ENCODE results near the gene BLTP2. TPM values are rescaled to one million over a fixed set of nuclear protein-coding genes. Genes with fewer than 3 reads are reported as not detected.
A peak's percentile ranks its signal among the peaks of the same experiment; 100 is the strongest.
"Not testable (repeated sequence)": the region's sequence is repeated elsewhere in the genome, so short reads cannot be mapped to it uniquely, and the experiment has no call there.

BLTP2 gene
- total RNA-seq, 2 experiments from 2014 or later = 174 to 180 TPM

DNA sequence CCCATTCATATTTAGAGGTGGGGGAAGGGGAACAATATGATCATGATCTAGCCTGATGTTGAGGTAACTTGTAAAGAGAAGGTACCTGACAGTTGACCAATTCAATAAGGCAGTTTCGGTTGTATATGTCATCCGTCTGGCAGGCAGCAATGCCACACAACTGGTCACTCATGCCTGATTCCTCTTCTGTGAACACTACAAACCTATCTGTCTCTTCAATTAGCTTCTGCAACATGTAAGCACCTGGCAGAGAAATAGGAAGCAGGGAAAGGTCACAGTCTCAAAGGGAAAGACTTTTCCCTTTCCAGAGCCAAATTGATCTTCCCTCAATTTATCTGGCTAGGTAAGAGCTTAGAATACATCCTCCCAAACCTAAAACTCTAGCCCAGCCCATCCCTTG is 20.8 kb downstream of the BLTP2 start:
- DNase-seq = no peak
- Mint-ChIP-seq H3K27ac (no peak overlapping the region), H3K27me3 (no peaks in the 10 kb centered on the region), H3K4me1 (peaks cover 2% of the 10 kb centered on the region), H3K4me3 (no peak overlapping the region), H3K9me3 (no peaks in the 10 kb centered on the region), H3K36me3 (peaks cover 24% of the 10 kb centered on the region)

DNA sequence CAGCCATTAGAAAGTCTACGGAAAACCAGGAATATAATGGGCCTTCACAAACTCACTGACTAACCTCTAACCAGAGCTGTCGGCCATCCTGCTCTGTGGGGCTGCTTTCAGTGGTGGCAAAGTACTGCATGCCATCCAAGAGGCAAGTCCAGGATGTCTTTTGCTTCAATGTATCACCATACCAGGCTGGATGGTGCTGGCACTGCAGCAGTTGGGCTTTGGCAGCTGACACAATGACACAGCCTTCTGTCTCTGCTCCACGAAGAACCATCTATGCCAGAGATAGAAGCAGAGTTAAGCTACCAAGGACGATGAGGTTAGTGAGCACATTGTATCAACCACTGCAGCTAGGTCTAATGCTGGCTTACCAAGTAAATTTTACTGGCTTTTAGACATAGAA is 21.3 kb downstream of the BLTP2 start:
- H3K27ac Mint-ChIP-seq = no peak overlapping the region
- peaks cover 27% of the 10 kb centered on the region for H3K36me3 Mint-ChIP-seq
- H3K27me3 Mint-ChIP-seq = no peaks in the 10 kb centered on the region
- no peaks in the 10 kb centered on the region for H3K9me3 Mint-ChIP-seq
- no peak for DNase-seq
- no peak overlapping the region for H3K4me3 Mint-ChIP-seq
- peaks cover 2% of the 10 kb centered on the region for H3K4me1 Mint-ChIP-seq

DNA sequence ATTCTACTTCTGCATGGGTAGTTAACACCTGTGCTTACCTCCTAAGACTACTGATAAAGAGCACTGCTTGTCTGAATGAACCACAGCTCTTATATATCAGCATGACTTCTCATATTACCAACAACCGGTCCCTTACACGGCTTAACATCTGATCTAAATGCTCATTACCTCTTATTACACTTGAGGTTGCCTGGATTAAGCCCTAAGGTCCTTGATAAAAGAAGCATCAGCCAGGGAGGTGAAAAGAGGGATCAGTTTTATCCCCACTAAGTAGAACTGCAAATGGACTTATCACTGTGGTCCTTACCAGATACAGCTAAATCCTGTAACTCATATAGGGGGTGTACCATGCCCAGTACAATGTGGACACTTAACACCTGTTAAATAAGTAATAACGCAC is 22.8 kb downstream of the BLTP2 start:
- H3K36me3 Mint-ChIP-seq = peaks cover 27% of the 10 kb centered on the region
- no peaks in the 10 kb centered on the region for H3K9me3 Mint-ChIP-seq
- no peak overlapping the region for H3K4me3 Mint-ChIP-seq
- H3K27ac Mint-ChIP-seq = no peak overlapping the region
- peaks cover 2% of the 10 kb centered on the region for H3K4me1 Mint-ChIP-seq
- H3K27me3 Mint-ChIP-seq = no peaks in the 10 kb centered on the region
- no peak for DNase-seq

DNA sequence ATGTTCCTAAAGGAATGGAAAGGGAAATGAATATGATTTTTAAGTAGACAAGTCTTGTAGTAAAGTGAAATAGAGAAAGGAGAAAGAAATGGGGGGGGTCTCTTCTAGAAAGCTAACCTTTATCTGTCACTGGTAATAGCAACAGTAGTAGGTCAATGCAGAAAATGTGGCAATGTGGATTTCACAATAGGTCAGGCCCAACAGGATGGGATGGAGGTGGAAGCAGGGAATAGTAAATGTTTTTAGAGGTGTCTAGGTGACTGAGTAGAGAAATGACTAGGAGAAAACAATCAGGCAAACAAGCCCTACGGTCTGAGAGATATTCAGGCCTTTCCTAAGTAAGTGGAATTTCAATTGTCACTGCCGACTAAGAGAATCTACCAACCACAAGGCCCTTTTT is 24.9 kb downstream of the BLTP2 start:
- no peaks in the 10 kb centered on the region for H3K9me3 Mint-ChIP-seq
- no peak for DNase-seq
- H3K36me3 Mint-ChIP-seq = peaks cover 26% of the 10 kb centered on the region
- H3K27ac Mint-ChIP-seq = no peak overlapping the region
- H3K4me3 Mint-ChIP-seq = no peak overlapping the region
- H3K27me3 Mint-ChIP-seq = no peaks in the 10 kb centered on the region
- H3K4me1 Mint-ChIP-seq = no peaks in the 10 kb centered on the region

DNA sequence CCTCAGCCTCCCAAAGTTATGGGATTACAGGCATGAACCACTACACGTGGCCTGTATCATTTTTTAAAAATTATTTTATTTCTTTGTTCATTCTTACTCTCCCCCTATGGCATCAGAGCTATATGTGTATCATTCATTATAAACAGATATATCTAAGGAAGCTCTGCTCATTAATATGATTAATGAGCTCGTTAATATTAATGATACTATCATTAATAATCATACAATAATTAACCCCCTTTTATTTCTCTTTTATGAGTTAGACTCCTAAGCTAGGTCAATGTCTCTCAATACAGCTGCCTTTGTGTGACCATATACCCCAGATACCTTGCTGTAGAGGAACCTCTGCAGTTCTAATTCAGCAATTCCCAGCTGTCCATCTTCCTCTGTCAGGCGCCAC is 26.5 kb downstream of the BLTP2 start:
- H3K27ac Mint-ChIP-seq = peak overlapping the region; percentile 31
- no peak for DNase-seq
- no peaks in the 10 kb centered on the region for H3K27me3 Mint-ChIP-seq
- H3K4me3 Mint-ChIP-seq = no peak overlapping the region
- H3K9me3 Mint-ChIP-seq = no peaks in the 10 kb centered on the region
- no peaks in the 10 kb centered on the region for H3K4me1 Mint-ChIP-seq
- H3K36me3 Mint-ChIP-seq = peaks cover 28% of the 10 kb centered on the region

DNA sequence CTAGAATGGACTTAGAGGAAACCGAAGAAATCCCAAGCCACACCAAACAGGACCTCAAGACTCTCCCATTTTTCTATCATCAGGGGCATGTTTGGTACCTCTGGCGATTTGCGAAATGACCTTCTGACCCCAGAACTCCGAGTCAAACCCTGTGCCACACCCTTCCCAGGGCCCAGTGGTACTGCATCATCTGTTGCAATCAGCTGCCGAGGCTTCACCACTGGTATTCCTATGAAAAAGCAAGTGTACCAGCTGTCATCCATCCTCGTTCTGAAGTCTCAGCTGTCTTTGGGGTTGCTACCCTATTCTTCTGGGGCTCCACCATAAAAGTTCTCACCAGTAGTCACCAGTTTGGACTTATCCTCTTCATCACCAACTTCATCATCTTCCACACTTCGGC is 28.7 kb downstream of the BLTP2 start:
- DNase-seq = no peak
- no peak overlapping the region for H3K27ac Mint-ChIP-seq
- no peaks in the 10 kb centered on the region for H3K27me3 Mint-ChIP-seq
- no peaks in the 10 kb centered on the region for H3K4me1 Mint-ChIP-seq
- H3K4me3 Mint-ChIP-seq = no peak overlapping the region
- no peaks in the 10 kb centered on the region for H3K9me3 Mint-ChIP-seq
- peaks cover 23% of the 10 kb centered on the region for H3K36me3 Mint-ChIP-seq

DNA sequence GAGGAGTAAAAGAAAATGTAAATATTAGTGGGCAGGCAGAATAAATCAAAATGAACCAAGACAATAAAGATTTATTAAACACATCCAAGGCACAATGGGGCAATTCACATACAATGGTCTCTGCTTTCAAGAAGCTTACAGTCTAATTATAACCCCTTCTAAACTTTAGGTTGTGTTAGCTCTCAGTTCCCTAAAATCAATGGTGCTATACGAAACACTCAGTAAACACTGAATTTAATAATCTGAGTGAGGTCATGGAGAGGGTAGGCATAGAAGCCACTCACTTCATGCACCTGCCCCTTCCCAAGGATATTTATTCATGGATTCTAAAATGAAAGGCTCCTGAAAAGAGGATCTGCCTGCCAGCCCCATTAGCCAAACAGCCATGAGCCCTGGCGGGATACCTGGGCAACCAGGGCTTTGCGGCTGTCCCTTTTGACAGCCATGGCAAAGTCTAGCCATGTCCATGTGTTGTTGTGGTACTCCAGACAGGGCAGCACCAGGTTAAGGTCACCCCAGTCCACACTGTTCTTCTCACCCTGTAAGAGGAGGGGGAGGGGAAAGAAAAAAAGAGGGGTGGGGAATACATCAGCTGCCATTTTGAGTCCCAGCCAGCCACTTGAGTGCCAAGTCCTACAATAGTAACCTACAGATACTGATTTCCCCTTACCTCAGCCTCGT is 29.6 kb downstream of the BLTP2 start:
- no peaks in the 10 kb centered on the region for H3K9me3 Mint-ChIP-seq
- H3K27ac Mint-ChIP-seq = no peak overlapping the region
- H3K4me3 Mint-ChIP-seq = no peak overlapping the region
- no peaks in the 10 kb centered on the region for H3K4me1 Mint-ChIP-seq
- no peak for DNase-seq
- peaks cover 23% of the 10 kb centered on the region for H3K36me3 Mint-ChIP-seq
- H3K27me3 Mint-ChIP-seq = no peaks in the 10 kb centered on the region

DNA sequence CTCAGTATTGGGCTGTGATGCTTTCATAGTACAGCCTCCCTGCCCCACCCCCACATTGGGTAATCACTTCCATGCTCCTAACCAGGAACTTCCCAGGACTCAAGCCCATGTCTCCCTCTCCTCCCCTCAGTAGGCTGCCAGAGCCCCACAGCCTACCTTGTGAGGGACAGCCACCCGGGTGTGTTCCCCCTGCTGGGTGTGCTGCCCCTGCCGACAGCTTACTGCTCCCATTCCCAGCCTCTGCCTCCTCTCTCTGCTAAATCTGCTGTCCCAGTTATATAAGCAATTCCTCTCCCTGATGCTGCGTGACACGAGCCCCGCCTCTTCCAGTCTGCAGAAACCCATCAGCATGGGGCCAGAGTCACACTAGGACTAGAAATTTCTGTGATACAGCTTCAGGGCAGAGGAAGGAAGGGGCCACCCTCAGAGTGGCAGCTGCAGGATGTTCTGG is 31.0 kb downstream of the BLTP2 start, which contains the start of gene RSKR:
TSS of gene RSKR (minus strand) at position 255 of the 451 bp plus-strand sequence. CDS start at position 231, 24 bp downstream.
- Mint-ChIP-seq H3K4me3 (no peak within 1 kb of the TSS), H3K27ac (no peak within 1 kb of the TSS), H3K36me3 (peaks cover 19% of the 10 kb centered on the region), H3K4me1 (no peaks in the 10 kb centered on the region), H3K9me3 (no peaks in the 10 kb centered on the region), H3K27me3 (no peaks in the 10 kb centered on the region)
- no peak for DNase-seq

DNA sequence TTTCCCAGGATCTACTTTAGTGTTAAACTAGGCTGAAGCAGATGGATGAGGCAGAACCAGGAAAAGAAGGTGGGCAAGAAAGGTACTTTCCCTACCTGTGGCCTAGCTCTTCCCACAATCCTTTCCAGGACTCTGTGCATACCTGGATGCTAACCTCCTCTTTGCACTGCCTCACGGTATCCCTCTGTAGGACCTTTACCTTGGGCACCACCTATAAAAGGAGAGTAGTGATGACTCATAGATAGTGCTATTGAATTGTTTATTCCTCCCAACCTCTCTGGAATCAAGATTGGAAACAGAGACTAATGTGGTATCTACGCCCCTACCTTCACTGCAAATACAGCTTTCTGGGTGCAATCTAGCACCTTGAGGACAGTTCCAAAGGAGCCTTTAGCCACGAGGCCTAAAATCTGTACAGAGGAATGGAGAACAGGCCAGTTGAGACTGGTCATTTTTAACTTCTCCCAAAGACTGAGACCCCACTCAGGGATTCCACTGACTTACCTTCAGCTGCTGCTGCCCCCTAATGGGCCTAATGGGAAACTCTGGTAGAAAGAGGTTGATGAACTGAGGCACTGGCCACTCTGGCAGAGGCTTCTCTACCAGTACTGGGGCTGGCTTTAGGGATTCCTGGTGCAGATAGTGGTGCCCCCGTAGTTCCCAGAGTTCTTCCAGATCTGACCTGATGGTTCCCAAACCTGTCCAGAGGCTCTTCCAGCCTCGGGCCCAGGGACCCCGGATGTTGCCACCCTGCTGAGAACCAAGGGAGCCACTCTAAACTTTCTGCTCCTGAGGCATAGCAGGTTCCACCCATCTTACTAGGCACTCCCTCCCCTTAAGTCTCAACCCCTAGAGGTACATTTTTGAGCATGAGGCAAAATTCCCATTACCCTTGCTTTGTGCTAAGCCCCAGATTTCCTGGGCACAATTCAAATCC is 31.8 kb downstream of the BLTP2 start:
- Mint-ChIP-seq H3K4me3 (no peak overlapping the region), H3K4me1 (no peaks in the 10 kb centered on the region), H3K36me3 (peaks cover 16% of the 10 kb centered on the region), H3K27me3 (no peaks in the 10 kb centered on the region), H3K9me3 (no peaks in the 10 kb centered on the region), H3K27ac (no peak overlapping the region)
- DNase-seq = peak; percentile 13

DNA sequence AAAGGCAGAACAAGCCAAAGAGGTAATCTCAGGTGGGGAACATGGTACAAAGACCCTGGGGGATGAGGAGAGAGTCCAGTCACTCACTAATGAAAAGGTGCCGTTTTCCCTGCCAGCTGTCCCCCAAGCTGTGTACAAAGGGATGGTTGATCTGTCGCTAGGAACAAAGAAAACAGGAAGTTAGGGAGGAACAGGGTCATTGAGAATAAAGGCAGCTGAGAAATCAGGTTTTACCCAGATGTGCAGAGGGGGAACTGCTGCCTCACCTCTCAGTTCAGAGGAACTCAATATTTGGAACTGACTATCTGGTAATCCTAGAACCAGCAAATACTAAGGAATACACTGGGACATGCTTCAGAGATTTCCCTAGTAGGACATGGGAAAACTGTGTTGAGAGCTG is 32.4 kb downstream of the BLTP2 start:
- DNase-seq = no peak
- H3K27ac Mint-ChIP-seq = no peak overlapping the region
- H3K36me3 Mint-ChIP-seq = peaks cover 16% of the 10 kb centered on the region

DNA sequence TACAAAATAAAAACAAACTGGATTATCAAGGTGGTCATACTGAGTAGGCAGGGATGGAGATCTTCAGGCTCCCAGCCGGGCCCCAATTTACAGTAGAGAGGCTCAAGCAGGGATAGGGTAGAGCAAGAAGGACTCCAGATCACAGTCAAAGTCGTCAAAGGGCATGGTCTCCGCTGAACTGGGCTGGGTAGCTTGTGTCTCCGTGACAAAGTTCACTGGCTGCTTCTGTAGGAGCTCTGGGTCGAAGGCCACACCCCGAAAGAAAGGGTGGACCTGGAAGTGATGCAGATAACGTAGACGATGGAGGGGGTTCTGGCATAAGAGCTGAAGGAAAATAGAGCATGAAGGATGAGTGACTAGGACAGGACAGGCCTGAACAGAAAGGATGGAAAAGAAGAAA is 34.6 kb downstream of the BLTP2 start:
- H3K4me3 Mint-ChIP-seq = no peak overlapping the region
- no peaks in the 10 kb centered on the region for H3K27me3 Mint-ChIP-seq
- H3K36me3 Mint-ChIP-seq = peaks cover 13% of the 10 kb centered on the region
- no peak overlapping the region for H3K27ac Mint-ChIP-seq
- no peaks in the 10 kb centered on the region for H3K4me1 Mint-ChIP-seq
- DNase-seq = no peak
- no peaks in the 10 kb centered on the region for H3K9me3 Mint-ChIP-seq

More for the DNA sequence above, 32.4 kb downstream of the BLTP2 start:
- Mint-ChIP-seq H3K27me3 (no peaks in the 10 kb centered on the region), H3K4me3 (no peak overlapping the region), H3K4me1 (no peaks in the 10 kb centered on the region), H3K9me3 (no peaks in the 10 kb centered on the region)

DNA sequence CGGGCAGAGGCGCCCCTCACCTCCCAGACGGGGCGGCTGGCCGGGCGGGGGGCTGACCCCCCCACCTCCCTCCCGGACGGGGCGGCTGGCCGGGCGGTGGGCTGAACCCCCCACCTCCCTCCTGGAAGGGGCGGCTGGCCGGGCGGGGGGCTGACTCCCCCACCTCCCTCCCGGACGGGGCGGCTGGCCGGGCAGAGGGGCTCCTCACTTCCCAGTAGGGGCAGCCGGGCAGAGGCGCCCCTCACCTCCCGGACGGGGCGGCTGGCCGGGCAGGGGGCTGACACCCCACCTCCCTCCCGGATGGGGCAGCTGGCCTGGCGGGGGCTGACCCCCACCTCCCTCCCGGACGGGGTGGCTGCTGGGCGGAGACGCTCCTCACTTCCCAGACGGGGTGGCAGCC is 40.9 kb downstream of the BLTP2 start:
- not testable (repeated sequence) for H3K4me3 Mint-ChIP-seq, H3K27ac Mint-ChIP-seq, H3K27me3 Mint-ChIP-seq, H3K36me3 Mint-ChIP-seq, DNase-seq, H3K4me1 Mint-ChIP-seq, H3K9me3 Mint-ChIP-seq

DNA sequence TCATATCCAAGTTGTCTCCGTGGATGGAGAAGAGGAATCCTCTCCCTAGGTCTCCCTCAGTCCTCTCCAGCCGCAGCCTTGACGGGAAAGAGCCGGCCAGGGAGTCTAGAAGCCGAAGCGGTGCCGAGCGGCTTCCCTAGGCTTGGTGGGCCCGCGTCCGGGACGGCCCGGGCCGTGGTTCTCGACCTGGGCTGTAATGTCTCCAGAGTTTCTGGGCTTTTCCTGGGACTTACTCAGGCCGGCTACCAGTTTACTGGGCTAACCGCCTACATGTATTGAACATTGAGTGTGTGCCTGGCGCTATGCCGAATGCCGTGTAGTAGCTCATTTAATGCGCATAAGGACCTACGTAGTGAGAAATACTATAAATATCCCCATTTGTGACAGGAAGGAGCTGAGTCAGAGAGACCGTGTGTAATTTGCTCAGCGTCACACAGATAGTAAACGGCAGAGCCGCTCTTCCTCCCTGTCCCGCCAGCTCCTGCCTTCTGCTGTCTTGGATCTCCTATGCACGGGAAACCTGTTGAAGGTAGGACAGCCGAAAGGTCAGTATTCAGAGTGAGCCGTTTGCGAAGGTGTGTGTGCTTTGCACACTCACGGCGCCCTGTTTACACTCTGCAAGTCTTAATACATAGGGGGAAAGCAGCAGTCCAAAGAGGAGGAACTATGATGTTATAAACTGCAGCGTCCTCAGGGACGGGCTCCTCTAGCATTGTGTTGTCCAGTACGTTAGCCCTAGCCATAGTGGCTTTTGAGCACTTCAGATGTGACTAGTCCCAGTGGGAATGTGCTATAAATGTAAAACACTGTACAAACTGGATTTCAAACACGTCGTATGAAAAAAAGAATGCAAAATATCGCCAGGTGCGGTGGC is 45.4 kb downstream of the BLTP2 start:
- peak; percentile 74 for DNase-seq
- H3K9me3 Mint-ChIP-seq = no peaks in the 10 kb centered on the region

DNA sequence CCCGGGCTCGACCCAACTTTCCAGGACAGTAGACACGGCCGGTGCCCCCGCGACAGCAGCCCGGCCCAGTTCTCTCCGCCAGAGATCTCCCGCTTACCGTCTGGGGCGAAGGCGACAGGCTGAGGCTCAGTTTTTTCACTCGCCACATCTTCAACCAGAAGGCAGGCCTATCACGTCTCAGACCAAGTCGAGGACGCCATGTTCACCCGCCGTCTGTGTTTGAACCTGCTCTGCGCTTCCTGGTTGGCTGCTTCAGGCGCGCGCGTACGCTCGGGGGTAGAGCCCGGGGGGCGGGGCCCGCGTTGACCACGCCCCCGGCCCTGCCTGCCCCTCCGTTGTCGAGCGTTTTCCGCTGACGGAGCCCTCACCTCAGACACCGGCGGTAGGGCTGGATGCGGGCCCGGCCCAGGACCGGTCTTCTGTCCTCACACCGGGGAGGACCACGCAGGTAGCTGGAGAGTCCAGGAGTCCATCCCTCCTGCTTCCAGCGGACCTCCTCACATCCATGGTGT is 46.1 kb downstream of the BLTP2 start, which contains the start of gene SPAG5:
TSS of gene SPAG5 (minus strand) at position 227 of the 512 bp plus-strand sequence. CDS start at position 148, 79 bp downstream.
- H3K27me3 Mint-ChIP-seq = no peaks in the 10 kb centered on the region
- DNase-seq = peak; percentile 97
- peak within 1 kb of the TSS; percentile 91 for H3K27ac Mint-ChIP-seq
- H3K4me3 Mint-ChIP-seq = peak within 1 kb of the TSS; percentile 90
- peaks cover 16% of the 10 kb centered on the region for H3K36me3 Mint-ChIP-seq
- no peaks in the 10 kb centered on the region for H3K9me3 Mint-ChIP-seq
- H3K4me1 Mint-ChIP-seq = peaks cover 16% of the 10 kb centered on the region

More for the DNA sequence above, 45.4 kb downstream of the BLTP2 start:
- peaks cover 16% of the 10 kb centered on the region for H3K36me3 Mint-ChIP-seq
- H3K4me3 Mint-ChIP-seq = peak overlapping the region; percentile 90
- no peaks in the 10 kb centered on the region for H3K27me3 Mint-ChIP-seq
- peaks cover 16% of the 10 kb centered on the region for H3K4me1 Mint-ChIP-seq
- peak overlapping the region; percentile 91 for H3K27ac Mint-ChIP-seq

All from activated naive CD8-positive, alpha-beta T cell treated with anti-CD3 and anti-CD28 coated beads for 36 hours (primary cell).